ENCODE data around the gene CDH23. TPM values are rescaled to one million over a fixed set of nuclear protein-coding genes. Genes with fewer than 3 reads are reported as not detected.

CDH23 gene
- total and polyA plus RNA-seq, 10 of the 15 experiments (the other 5 are each of a cell fraction or from before 2014, with no cell fraction given): 0.09 to 0.40 (median 0.15) TPM; not detected in 1

DNA sequence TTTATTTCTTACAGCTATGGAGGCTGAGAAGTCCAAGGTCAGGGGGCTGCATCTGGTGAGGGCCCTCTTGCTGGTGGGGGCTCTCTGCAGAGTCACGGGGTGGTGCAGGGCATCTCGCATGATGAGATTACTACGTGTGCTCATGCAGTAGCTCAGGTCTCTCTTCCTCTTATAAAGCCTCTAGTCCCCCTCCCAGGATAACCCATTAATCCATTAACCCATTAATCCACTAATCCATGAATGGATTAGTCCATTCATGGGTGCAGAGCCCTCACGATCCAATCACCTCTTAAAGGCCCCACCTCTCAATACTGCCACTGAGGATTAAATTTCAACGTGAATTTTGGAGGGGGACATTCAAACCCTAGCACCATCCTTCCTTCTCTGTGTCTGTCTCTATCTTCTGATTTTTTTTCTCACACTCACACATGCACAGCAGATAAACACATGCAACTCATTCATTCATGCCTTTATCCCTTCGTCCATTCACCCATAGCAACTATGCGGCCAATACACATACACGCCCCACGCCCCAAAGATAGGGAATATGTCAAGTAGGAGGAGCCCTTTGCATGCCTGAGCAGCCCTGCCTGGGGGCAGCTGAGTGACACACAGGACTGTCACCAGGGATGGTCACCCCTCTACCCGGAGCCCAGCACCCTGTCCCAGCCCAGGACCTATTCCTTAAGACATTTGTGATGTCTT lies 236.3 kb downstream of the CDH23 start:
- H3K4me2 ChIP-seq (ENCODE audit: control insufficient read depth, insufficient read depth): no peak overlapping the region
- ChIA-PET CTCF (no interaction called here), POLR2A (no interaction called here), SMC1A (ENCODE audit: uncharacterized antibody, unreplicated experiment) (no interaction called here), RAD21 (ENCODE audit: unreplicated experiment) (no interaction called here)
- H3K27ac ChIP-seq (ENCODE audit: control insufficient read depth, insufficient read depth): no peak overlapping the region
- intact Hi-C loops (cut with micrococcal nuclease; ENCODE audit: unreplicated experiment) (no loop called here), in situ Hi-C loops (cut with MboI) (no loop called here)
- no peak for TF ChIP-seq SIX5 (IDR thresholded peaks at IDR 0.05; ENCODE audit: low read depth, low read length, severe bottlenecking)
- TF ChIP-seq, protein P1, sequence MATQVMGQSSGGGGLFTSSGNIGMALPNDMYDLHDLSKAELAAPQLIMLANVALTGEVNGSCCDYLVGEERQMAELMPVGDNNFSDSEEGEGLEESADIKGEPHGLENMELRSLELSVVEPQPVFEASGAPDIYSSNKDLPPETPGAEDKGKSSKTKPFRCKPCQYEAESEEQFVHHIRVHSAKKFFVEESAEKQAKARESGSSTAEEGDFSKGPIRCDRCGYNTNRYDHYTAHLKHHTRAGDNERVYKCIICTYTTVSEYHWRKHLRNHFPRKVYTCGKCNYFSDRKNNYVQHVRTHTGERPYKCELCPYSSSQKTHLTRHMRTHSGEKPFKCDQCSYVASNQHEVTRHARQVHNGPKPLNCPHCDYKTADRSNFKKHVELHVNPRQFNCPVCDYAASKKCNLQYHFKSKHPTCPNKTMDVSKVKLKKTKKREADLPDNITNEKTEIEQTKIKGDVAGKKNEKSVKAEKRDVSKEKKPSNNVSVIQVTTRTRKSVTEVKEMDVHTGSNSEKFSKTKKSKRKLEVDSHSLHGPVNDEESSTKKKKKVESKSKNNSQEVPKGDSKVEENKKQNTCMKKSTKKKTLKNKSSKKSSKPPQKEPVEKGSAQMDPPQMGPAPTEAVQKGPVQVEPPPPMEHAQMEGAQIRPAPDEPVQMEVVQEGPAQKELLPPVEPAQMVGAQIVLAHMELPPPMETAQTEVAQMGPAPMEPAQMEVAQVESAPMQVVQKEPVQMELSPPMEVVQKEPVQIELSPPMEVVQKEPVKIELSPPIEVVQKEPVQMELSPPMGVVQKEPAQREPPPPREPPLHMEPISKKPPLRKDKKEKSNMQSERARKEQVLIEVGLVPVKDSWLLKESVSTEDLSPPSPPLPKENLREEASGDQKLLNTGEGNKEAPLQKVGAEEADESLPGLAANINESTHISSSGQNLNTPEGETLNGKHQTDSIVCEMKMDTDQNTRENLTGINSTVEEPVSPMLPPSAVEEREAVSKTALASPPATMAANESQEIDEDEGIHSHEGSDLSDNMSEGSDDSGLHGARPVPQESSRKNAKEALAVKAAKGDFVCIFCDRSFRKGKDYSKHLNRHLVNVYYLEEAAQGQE (IDR thresholded peaks at IDR 0.05; ENCODE audit: low read depth, low read length): no peak
- TF ChIP-seq ZNF622 (IDR thresholded peaks at IDR 0.05): no peak
- TF ChIP-seq, protein P2, sequence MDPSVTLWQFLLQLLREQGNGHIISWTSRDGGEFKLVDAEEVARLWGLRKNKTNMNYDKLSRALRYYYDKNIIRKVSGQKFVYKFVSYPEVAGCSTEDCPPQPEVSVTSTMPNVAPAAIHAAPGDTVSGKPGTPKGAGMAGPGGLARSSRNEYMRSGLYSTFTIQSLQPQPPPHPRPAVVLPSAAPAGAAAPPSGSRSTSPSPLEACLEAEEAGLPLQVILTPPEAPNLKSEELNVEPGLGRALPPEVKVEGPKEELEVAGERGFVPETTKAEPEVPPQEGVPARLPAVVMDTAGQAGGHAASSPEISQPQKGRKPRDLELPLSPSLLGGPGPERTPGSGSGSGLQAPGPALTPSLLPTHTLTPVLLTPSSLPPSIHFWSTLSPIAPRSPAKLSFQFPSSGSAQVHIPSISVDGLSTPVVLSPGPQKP (IDR thresholded peaks at IDR 0.05; ENCODE audit: low read depth, low read length): no peak
- H3K9ac ChIP-seq (ENCODE audit: control insufficient read depth, insufficient read depth, low read length): no peak overlapping the region
- no peak overlapping the region for H2AFZ ChIP-seq (ENCODE audit: control insufficient read depth, low read depth, low read length)
- H3K4me1 ChIP-seq (ENCODE audit: control insufficient read depth, insufficient read depth, low read length): no peaks in the 10 kb centered on the region
- FAIRE-seq: no peak
- no peaks in the 10 kb centered on the region for H3K36me3 ChIP-seq (ENCODE audit: control insufficient read depth in 2 of 2, insufficient read depth in 2 of 2, low read length in 1 of 2)
- no peaks in the 10 kb centered on the region for H3K79me2 ChIP-seq (ENCODE audit: control insufficient read depth, insufficient read depth, low read length)
- no peak overlapping the region for H3K4me3 ChIP-seq
- WGBS (ENCODE audit: insufficient coverage, insufficient replicate concordance, low lambda C conversion rate, missing lambda C conversion rate): 44% methylated on average over 10 of the region's 10 CpGs
- no peak for ATAC-seq
- BruUV-seq (replicated peaks): no TSS peak
- no peaks in the 10 kb centered on the region for H4K20me1 ChIP-seq (ENCODE audit: control insufficient read depth, insufficient read depth)
- H3K9me3 ChIP-seq (replicated peaks; ENCODE audit: control insufficient read depth, insufficient read depth, low read length): no peaks in the 10 kb centered on the region
- no peak for DNase-seq (ENCODE audit: low read depth, low spot score)
- H3K27me3 ChIP-seq (replicated peaks in 1 of 2; ENCODE audit: control insufficient read depth in 2 of 2, insufficient read depth in 2 of 2, low read length in 1 of 2): peaks cover 0 to 1% of the 10 kb centered on the region in 2 experiments; a peak in 1 of 4 replicates

All from GM12878 (cell line).